Ishikawa (cell line): ENCODE results near the gene GRM5.

Source experiments
- CEBPB ChIP-seq: IDR thresholded peaks from 2 replicates; pipeline ENCODE4 v1.6.1; 2012
- CREB1 ChIP-seq: IDR thresholded peaks from 2 replicates; pipeline ENCODE4 v1.6.1; 2012; ENCODE audit warnings: low read depth
- EGR1 ChIP-seq: IDR thresholded peaks from 2 replicates; pipeline ENCODE4 v1.6.1; 2012
- EP300 ChIP-seq: IDR thresholded peaks from 2 replicates; pipeline ENCODE4 v1.6.1; 2012; ENCODE audit warnings: borderline replicate concordance
- FOXM1 ChIP-seq: IDR thresholded peaks from 2 replicates; pipeline ENCODE4 v1.6.1; 2012; ENCODE audit warnings: low read depth, borderline replicate concordance
- MAX ChIP-seq: IDR thresholded peaks from 2 replicates; pipeline ENCODE4 v1.6.1; 2012
- NFIC ChIP-seq: IDR thresholded peaks from 2 replicates; pipeline ENCODE4 v1.6.1; 2012
- RAD21 ChIP-seq: IDR thresholded peaks from 2 replicates; pipeline ENCODE4 v1.6.1; 2012; ENCODE audit warnings: low read depth
- REST ChIP-seq: IDR thresholded peaks from 2 replicates; pipeline ENCODE4 v1.6.1; 2012; ENCODE audit warnings: low read depth, mild to moderate bottlenecking
- TAF1 ChIP-seq: IDR thresholded peaks from 2 replicates; pipeline ENCODE4 v1.6.1; 2012; ENCODE audit warnings: low read depth, mild to moderate bottlenecking
- TCF12 ChIP-seq: IDR thresholded peaks from 2 replicates; pipeline ENCODE4 v1.6.1; 2012; ENCODE audit warnings: low read depth
- TEAD4 ChIP-seq: IDR thresholded peaks from 2 replicates; pipeline ENCODE4 v1.6.1; 2012
- USF1 ChIP-seq: IDR thresholded peaks from 2 replicates; pipeline ENCODE4 v1.6.1; 2012
- YY1 ChIP-seq: IDR thresholded peaks from 2 replicates; pipeline ENCODE4 v1.6.1; 2012; ENCODE audit warnings: low read depth
- ZBTB7A ChIP-seq: IDR thresholded peaks from 2 replicates; pipeline ENCODE4 v1.6.1; 2012; ENCODE audit warnings: low read depth

The GRM5 gene

GRCh38 chr11:88489030-88489429 is 576.8 kb downstream of the GRM5 start:
- TF ChIP-seq EGR1 = no peak
- no peak for TF ChIP-seq CEBPB
- TF ChIP-seq TCF12 = no peak
- TF ChIP-seq RAD21 = no peak
- no peak for TF ChIP-seq TAF1
- no peak for TF ChIP-seq REST
- TF ChIP-seq FOXM1 = no peak
- TF ChIP-seq CREB1 = no peak
- TF ChIP-seq YY1 = no peak
- TF ChIP-seq USF1 = no peak
- no peak for TF ChIP-seq NFIC
- TF ChIP-seq TEAD4 = no peak
- no peak for TF ChIP-seq ZBTB7A

- no peak for TF ChIP-seq EGR1
- TF ChIP-seq REST = no peak
- no peak for TF ChIP-seq FOXM1
- no peak for TF ChIP-seq TCF12
- TF ChIP-seq TAF1 = no peak
- TF ChIP-seq CEBPB = no peak
These were observed 578.1 kb downstream of the GRM5 start for GRCh38 chr11:88487646-88488045.

GRCh38 chr11:88484873-88485621 is 580.7 kb downstream of the GRM5 start:
- peak; percentile 50 for TF ChIP-seq MAX
- TF ChIP-seq RAD21 = peak; percentile 55
- 0 out of 2 replicates have a peak, but pooled peaks have one; percentile 9 for TF ChIP-seq USF1
- TF ChIP-seq EP300 = no peak

- no peak for TF ChIP-seq RAD21
- no peak for TF ChIP-seq TAF1
- no peak for TF ChIP-seq MAX
- no peak for TF ChIP-seq EGR1
- no peak for TF ChIP-seq EP300
- no peak for TF ChIP-seq FOXM1
- no peak for TF ChIP-seq NFIC
- TF ChIP-seq YY1 = no peak
- no peak for TF ChIP-seq CEBPB
- TF ChIP-seq CREB1 = no peak
- no peak for TF ChIP-seq REST
These were observed 582.9 kb downstream of the GRM5 start for GRCh38 chr11:88482871-88483301.

- TF ChIP-seq CREB1 (no peak), YY1 (no peak), TCF12 (peak; percentile 48; the same call in 1 of the 2 replicates), NFIC (peak; percentile 75), EGR1 (no peak), USF1 (no peak), REST (no peak), CEBPB (no peak), EP300 (peak; percentile 53; the same call in 1 of the 2 replicates), ZBTB7A (no peak), RAD21 (no peak), MAX (no peak), TAF1 (no peak), FOXM1 (no peak), TEAD4 (peak; percentile 89)
These were observed 585.6 kb downstream of the GRM5 start for GRCh38 chr11:88480223-88480622.
